HepG2 (cell line): Measurements from ENCODE around the gene RNASE13. TPM values are rescaled to one million over a fixed set of nuclear protein-coding genes. Genes with fewer than 3 reads are reported as not detected.

Source experiments
- ATM ChIP-seq: fragments of 450-650 bp; IDR thresholded peaks from 2 replicates; pipeline ENCODE4 v1.7.1; 2017; ENCODE audit warnings: mild to moderate bottlenecking, borderline replicate concordance
- EED ChIP-seq: sonication (generic); formaldehyde crosslinking; IDR thresholded peaks from 2 replicates; pipeline ENCODE4 v1.5.0; 2020; ENCODE audit warnings: mild to moderate bottlenecking, missing genetic modification reagents
- FOXC1 ChIP-seq: sonication (generic); formaldehyde crosslinking; IDR thresholded peaks from 2 replicates; pipeline ENCODE4 v1.8.0; 2022; ENCODE audit warnings: mild to moderate bottlenecking, missing genetic modification reagents, borderline replicate concordance
- MAFG ChIP-seq: sonication (generic); formaldehyde crosslinking; IDR thresholded peaks from 2 replicates; pipeline ENCODE4 v1.5.1; 2020; ENCODE audit warnings: mild to moderate bottlenecking, missing genetic modification reagents
- MBD4 ChIP-seq: IDR thresholded peaks from 2 replicates; pipeline ENCODE4 v1.6.1; 2012; ENCODE audit warnings: low read length, inconsistent platforms, borderline replicate concordance
- NCOA2 ChIP-seq: sonication (generic); formaldehyde crosslinking; IDR thresholded peaks from 2 replicates; pipeline ENCODE4 v1.8.0; 2022; ENCODE audit warnings: inconsistent platforms
- NFIB ChIP-seq: sonication (generic); formaldehyde crosslinking; IDR thresholded peaks from 2 replicates; pipeline ENCODE4 v1.9.0; 2021; ENCODE audit warnings: missing genetic modification reagents, mild to moderate bottlenecking, borderline replicate concordance
- SATB2 ChIP-seq: sonication (generic); formaldehyde crosslinking; IDR thresholded peaks from 2 replicates; pipeline ENCODE4 v1.5.0; 2020; ENCODE audit warnings: missing genetic modification reagents
- SRSF4 ChIP-seq: fragments of 200-400 bp; formaldehyde crosslinking; IDR thresholded peaks from one replicate; pipeline ENCODE4 v1.6.1; 2018; ENCODE audit warnings: mild to moderate bottlenecking, low read depth, low read length, moderate library complexity; ENCODE audit not compliant: poor library complexity, severe bottlenecking
- ZFP37 ChIP-seq: sonication (generic); formaldehyde crosslinking; IDR thresholded peaks from 2 replicates; pipeline ENCODE4 v1.4.0; 2020; ENCODE audit warnings: missing genetic modification reagents, borderline replicate concordance
- ZKSCAN8 ChIP-seq: IDR thresholded peaks from 2 replicates; pipeline ENCODE4 v1.6.1; 2016; ENCODE audit warnings: borderline replicate concordance, missing genetic modification reagents, missing compliant biosample characterization
- ZNF432 ChIP-seq: sonication (generic); formaldehyde crosslinking; IDR thresholded peaks from 2 replicates; pipeline ENCODE4 v1.5.0; 2020; ENCODE audit warnings: missing genetic modification reagents, mild to moderate bottlenecking, borderline replicate concordance
- ZNF557 ChIP-seq: sonication (generic); formaldehyde crosslinking; IDR thresholded peaks from 2 replicates; pipeline ENCODE4 v1.4.0; 2020; ENCODE audit warnings: missing genetic modification reagents
- ZSCAN22 ChIP-seq: sonication (generic); formaldehyde crosslinking; IDR thresholded peaks from 2 replicates; pipeline ENCODE4 v1.4.0; 2020; ENCODE audit warnings: mild to moderate bottlenecking, missing genetic modification reagents
- polyA plus RNA-seq, 8 experiments: library from polyadenylated mRNA; depleted of rRNA in 3 of 8; stranded (reverse) in 7 of 8; unstranded in 1 of 8; fragments of >200 nt; fragmentation: Illumina TruSeq in 4 of 8; extraction: Trizol in 4 of 8; gene quantifications; 2 replicates each; pipeline versions ENCODE4 v1.2.1 to v1.2.3, GENCODE V29; 2011 to 2016; ENCODE audit warnings: low read depth in 4 of 8, missing spikeins in 1 of 8, mixed read lengths in 1 of 8; ENCODE audit not compliant: insufficient read depth in 1 of 8
- total RNA-seq, 5 experiments: library from RNA; depleted of rRNA; stranded (reverse); fragments of >200 nt; fragmentation: Illumina TruSeq; extraction: Trizol; gene quantifications; 2 replicates each; pipeline ENCODE4 v1.2.3, GENCODE V29; 2016; ENCODE audit warnings: low read depth in 1 of 5
- TF ChIP-seq, protein P1 (sequence below): sonication (generic); formaldehyde crosslinking; IDR thresholded peaks from 2 replicates; pipeline ENCODE4 v1.4.0; 2020; ENCODE audit warnings: missing genetic modification reagents
- TF ChIP-seq, protein P2 (sequence below): sonication (generic); formaldehyde crosslinking; IDR thresholded peaks from 2 replicates; pipeline ENCODE4 v1.4.0; 2020; ENCODE audit warnings: missing genetic modification reagents
- TF ChIP-seq, protein P3 (sequence below): sonication (generic); formaldehyde crosslinking; IDR thresholded peaks from 2 replicates; pipeline ENCODE4 v1.8.1; 2023; ENCODE audit warnings: mild to moderate bottlenecking, moderate library complexity, missing genetic modification reagents
- TF ChIP-seq, protein P4 (sequence below), 2 experiments: sonication (generic) in 1 of 2; formaldehyde crosslinking in 1 of 2; IDR thresholded peaks; 2 replicates each; pipeline versions ENCODE4 v1.6.1 to v1.9.0; 2014 to 2022; ENCODE audit warnings: antibody characterized with exemption in 1 of 2, borderline replicate concordance in 1 of 2, inconsistent platforms in 1 of 2, low read depth in 1 of 2, missing genetic modification reagents in 1 of 2

RNASE13 gene
- total and polyA plus RNA-seq, 2 of the 13 experiments (the other 11 are each of a cell fraction or from before 2014, with no cell fraction given) = 1.0 TPM; not detected in 1

DNA sequence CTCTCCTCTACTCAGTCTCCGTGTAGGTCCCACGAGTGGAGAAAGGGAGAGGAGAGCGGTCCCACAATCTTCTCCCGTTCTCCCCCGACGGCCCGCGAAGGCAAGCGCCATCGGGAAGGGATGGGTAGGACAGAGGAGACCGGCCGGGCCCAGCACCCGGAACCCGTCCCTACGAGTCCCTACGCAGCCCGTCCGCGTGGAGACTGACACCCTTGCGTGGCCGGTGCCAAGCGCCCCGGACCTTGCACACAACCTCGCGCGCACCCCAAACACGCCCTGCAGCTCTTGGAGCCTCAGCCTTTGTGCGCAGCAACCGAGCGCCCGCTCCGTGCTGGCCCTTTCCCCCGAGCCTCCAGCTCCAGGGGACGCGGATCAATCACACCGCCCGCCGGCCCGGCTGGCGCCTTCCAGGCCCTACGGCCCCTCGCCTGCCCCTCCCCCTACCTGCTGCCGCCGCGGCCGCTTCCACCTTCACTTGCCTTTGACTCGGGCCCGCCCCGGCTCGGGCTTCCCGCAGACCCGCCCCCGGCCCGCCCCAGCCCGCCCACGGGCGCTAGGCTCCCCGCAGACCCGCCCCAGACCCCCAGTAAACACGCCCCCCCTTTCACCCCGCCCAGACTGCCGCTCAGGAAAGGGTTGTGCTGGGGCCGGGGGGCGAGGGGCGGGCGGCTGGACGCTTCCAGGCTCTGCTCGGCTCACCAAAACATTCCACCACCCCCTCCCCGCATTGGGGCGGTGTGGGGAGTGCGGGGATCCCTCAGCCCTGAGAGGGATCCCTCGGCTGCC is 9.8 kb downstream of the RNASE13 start, which contains the start of gene NDRG2 (continued):
- TF ChIP-seq, protein P1, sequence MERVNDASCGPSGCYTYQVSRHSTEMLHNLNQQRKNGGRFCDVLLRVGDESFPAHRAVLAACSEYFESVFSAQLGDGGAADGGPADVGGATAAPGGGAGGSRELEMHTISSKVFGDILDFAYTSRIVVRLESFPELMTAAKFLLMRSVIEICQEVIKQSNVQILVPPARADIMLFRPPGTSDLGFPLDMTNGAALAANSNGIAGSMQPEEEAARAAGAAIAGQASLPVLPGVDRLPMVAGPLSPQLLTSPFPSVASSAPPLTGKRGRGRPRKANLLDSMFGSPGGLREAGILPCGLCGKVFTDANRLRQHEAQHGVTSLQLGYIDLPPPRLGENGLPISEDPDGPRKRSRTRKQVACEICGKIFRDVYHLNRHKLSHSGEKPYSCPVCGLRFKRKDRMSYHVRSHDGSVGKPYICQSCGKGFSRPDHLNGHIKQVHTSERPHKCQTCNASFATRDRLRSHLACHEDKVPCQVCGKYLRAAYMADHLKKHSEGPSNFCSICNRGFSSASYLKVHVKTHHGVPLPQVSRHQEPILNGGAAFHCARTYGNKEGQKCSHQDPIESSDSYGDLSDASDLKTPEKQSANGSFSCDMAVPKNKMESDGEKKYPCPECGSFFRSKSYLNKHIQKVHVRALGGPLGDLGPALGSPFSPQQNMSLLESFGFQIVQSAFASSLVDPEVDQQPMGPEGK (CRISPR knock-in tag) = peak; percentile 82
- TF ChIP-seq, protein P2, sequence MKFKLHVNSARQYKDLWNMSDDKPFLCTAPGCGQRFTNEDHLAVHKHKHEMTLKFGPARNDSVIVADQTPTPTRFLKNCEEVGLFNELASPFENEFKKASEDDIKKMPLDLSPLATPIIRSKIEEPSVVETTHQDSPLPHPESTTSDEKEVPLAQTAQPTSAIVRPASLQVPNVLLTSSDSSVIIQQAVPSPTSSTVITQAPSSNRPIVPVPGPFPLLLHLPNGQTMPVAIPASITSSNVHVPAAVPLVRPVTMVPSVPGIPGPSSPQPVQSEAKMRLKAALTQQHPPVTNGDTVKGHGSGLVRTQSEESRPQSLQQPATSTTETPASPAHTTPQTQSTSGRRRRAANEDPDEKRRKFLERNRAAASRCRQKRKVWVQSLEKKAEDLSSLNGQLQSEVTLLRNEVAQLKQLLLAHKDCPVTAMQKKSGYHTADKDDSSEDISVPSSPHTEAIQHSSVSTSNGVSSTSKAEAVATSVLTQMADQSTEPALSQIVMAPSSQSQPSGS = peak; percentile 63; the same call in 1 of the 2 replicates
- TF ChIP-seq ZNF557 (peak; percentile 53; the same call in 1 of the 2 replicates), ZKSCAN8 (CRISPR knock-in tag) (no peak), NFIB (CRISPR knock-in tag) (no peak), ATM (no peak), ZFP37 (CRISPR knock-in tag) (no peak), SRSF4 (no peak), ZNF432 (CRISPR knock-in tag) (no peak), ZSCAN22 (no peak), NCOA2 (CRISPR knock-in tag) (peak; percentile 71; the same call in 1 of the 2 replicates), FOXC1 (CRISPR knock-in tag) (no peak), MAFG (CRISPR knock-in tag) (no peak), MBD4 (no peak), SATB2 (CRISPR knock-in tag) (peak; percentile 87; the same call in 1 of the 2 replicates), EED (no peak; the same call in 1 of the 2 replicates)
- TF ChIP-seq, protein P3, sequence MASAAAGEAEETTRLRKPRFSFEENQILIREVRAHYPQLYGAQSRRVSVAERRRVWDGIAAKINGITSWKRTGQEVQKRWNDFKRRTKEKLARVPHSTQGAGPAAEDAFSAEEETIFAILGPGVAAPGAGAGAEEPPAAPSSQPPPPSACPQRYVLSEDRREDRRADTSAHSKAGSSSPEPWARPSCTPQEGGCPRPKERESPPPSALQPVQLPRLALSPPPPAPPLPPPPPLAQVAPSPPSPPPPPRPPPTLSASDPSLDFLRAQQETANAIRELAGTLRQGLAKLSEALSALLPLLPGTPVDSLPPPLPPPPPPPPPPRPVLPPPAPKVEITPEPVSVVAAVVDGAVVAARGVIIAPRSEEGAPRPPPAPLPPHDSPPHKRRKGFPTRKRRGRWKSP (CRISPR knock-in tag) = no peak
- TF ChIP-seq, protein P4, sequence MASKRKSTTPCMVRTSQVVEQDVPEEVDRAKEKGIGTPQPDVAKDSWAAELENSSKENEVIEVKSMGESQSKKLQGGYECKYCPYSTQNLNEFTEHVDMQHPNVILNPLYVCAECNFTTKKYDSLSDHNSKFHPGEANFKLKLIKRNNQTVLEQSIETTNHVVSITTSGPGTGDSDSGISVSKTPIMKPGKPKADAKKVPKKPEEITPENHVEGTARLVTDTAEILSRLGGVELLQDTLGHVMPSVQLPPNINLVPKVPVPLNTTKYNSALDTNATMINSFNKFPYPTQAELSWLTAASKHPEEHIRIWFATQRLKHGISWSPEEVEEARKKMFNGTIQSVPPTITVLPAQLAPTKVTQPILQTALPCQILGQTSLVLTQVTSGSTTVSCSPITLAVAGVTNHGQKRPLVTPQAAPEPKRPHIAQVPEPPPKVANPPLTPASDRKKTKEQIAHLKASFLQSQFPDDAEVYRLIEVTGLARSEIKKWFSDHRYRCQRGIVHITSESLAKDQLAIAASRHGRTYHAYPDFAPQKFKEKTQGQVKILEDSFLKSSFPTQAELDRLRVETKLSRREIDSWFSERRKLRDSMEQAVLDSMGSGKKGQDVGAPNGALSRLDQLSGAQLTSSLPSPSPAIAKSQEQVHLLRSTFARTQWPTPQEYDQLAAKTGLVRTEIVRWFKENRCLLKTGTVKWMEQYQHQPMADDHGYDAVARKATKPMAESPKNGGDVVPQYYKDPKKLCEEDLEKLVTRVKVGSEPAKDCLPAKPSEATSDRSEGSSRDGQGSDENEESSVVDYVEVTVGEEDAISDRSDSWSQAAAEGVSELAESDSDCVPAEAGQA (IDR thresholded peaks at IDR 0.05; ENCODE audit: low read depth) = no peak
- TF ChIP-seq, protein P4 (CRISPR knock-in tag; IDR thresholded peaks at IDR 0.05; ENCODE audit: borderline replicate concordance) = peak; percentile 47; the same call in 1 of the 2 replicates
